HepG2 (cell line): ENCODE data around the gene NEUROD6. TPM values are rescaled to one million over a fixed set of nuclear protein-coding genes. Genes with fewer than 3 reads are reported as not detected.

Experiments used
- ATAC-seq: fragments of 200-7000 bp; cut with Tn5 transposase; 3 replicates; pipeline ENCODE4 v1.9.1; 2020; ENCODE audit warnings: mild to moderate bottlenecking, moderate library complexity
- BruUV-seq: library from RNA; stranded (reverse); fragments of 400-500 nt; replicated peaks from 2 replicates; lab custom pipeline; 2021; lab: Mats Ljungman, UMichigan
- CTCF ChIA-PET: fragments of 300-600 bp; formaldehyde crosslinking; extraction: SDS; loops from one replicate; lab custom pipeline; 2021; ENCODE audit warnings: low total read pairs, inconsistent platforms, low intra/inter-chr PET ratio; lab: Yijun Ruan, JAX
- POLR2A ChIA-PET: fragments of 350-600 bp; sonication (Branson Sonifier 250); formaldehyde crosslinking; loops from one replicate; lab custom pipeline; 2020; ENCODE audit warnings: antibody characterized with exemption, inconsistent platforms; lab: Yijun Ruan, JAX
- DNase-seq: peaks from one replicate; pipeline ENCODE4 v3.0.0-alpha.2; 2015; ENCODE audit warnings: low spot score
- FAIRE-seq: peaks from 3 replicates; lab custom pipeline; 2011; peaks lifted over from hg19 to GRCh38; lab: Jason Lieb, UNC
- H2AFZ ChIP-seq: one replicate; pipeline ENCODE4 v1.6.1; 2011; ENCODE audit warnings: low read length, inconsistent platforms
- H3K27ac ChIP-seq: fragments of 300-600 bp; 3 replicates; pipeline ENCODE4 v1.8.0; 2011; ENCODE audit warnings: mixed run types, mild to moderate bottlenecking, mixed read lengths, low read length, inconsistent platforms; ENCODE audit not compliant: insufficient read depth; ENCODE audit errors: extremely low read length
- H3K27me3 ChIP-seq, 2 experiments: fragments of 200-600 bp in 1 of 2; 2 replicates in 1 of 2; 3 replicates in 1 of 2; pipeline versions ENCODE4 v1.6.0 to v1.8.0; 2011; ENCODE audit warnings: low read length in 2 of 2, mild to moderate bottlenecking in 2 of 2, moderate library complexity in 2 of 2, inconsistent platforms in 1 of 2; ENCODE audit not compliant: insufficient read depth in 2 of 2, control insufficient read depth in 1 of 2
- H3K36me3 ChIP-seq, 2 experiments: fragments of 200-600 bp in 1 of 2; replicated peaks in 1 of 2; 2 replicates in 1 of 2; 3 replicates in 1 of 2; pipeline versions ENCODE4 v1.5.1 to v1.8.0; 2011; ENCODE audit warnings: low read length in 2 of 2, inconsistent platforms in 1 of 2; ENCODE audit not compliant: insufficient read depth in 2 of 2, control insufficient read depth in 1 of 2
- H3K4me1 ChIP-seq: 2 replicates; pipeline ENCODE4 v1.5.1; 2012; ENCODE audit warnings: low read length, inconsistent platforms; ENCODE audit not compliant: insufficient read depth
- H3K4me2 ChIP-seq: 2 replicates; pipeline ENCODE4 v1.6.0; 2011; ENCODE audit warnings: low read depth, low read length, inconsistent platforms
- H3K4me3 ChIP-seq, 3 experiments: fragments of 200-600 bp in 1 of 3; sonication (generic), shearing (Covaris generic) in 1 of 3; replicated peaks in 1 of 3; 2 replicates each; pipeline ENCODE4 v1.5.1; 2011 to 2016; ENCODE audit warnings: low read length in 3 of 3, inconsistent platforms in 2 of 3, low read depth in 2 of 3, mild to moderate bottlenecking in 2 of 3, control low read depth in 1 of 3, mixed read lengths in 1 of 3; ENCODE audit not compliant: insufficient read depth in 1 of 3
- H3K79me2 ChIP-seq: one replicate; pipeline ENCODE4 v1.6.1; 2011; ENCODE audit warnings: low read length, inconsistent platforms; ENCODE audit not compliant: insufficient read depth
- H3K9ac ChIP-seq: 2 replicates; pipeline ENCODE4 v1.6.0; 2011; ENCODE audit warnings: mild to moderate bottlenecking, low read depth, low read length, inconsistent platforms; ENCODE audit not compliant: insufficient read depth
- H3K9me3 ChIP-seq: 2 replicates; pipeline ENCODE4 v1.5.1; 2012; ENCODE audit warnings: mild to moderate bottlenecking, low read length
- H4K20me1 ChIP-seq: 2 replicates; pipeline ENCODE4 v1.6.0; 2011; ENCODE audit warnings: inconsistent platforms, mild to moderate bottlenecking, low read length, moderate library complexity; ENCODE audit not compliant: insufficient read depth
- AHR ChIP-seq: IDR thresholded peaks from 2 replicates; pipeline ENCODE4 v1.6.1; 2018; ENCODE audit warnings: missing genetic modification reagents, missing compliant biosample characterization
- DRAP1 ChIP-seq: IDR thresholded peaks from 2 replicates; pipeline ENCODE4 v1.6.1; 2016; ENCODE audit warnings: missing genetic modification reagents, missing compliant biosample characterization
- FUBP1 ChIP-seq: sonication (generic); formaldehyde crosslinking; IDR thresholded peaks from 2 replicates; pipeline ENCODE4 v1.5.1; 2020; ENCODE audit warnings: missing genetic modification reagents, mild to moderate bottlenecking, borderline replicate concordance
- HNF1B ChIP-seq: sonication (generic); formaldehyde crosslinking; IDR thresholded peaks from 2 replicates; pipeline ENCODE4 v1.5.1; 2020; ENCODE audit warnings: mild to moderate bottlenecking, moderate library complexity, missing genetic modification reagents
- IRF2 ChIP-seq: IDR thresholded peaks from 2 replicates; pipeline ENCODE4 v1.6.1; 2018; ENCODE audit warnings: missing genetic modification reagents, missing compliant biosample characterization
- JUN ChIP-seq: sonication (generic); formaldehyde crosslinking; IDR thresholded peaks from 2 replicates; pipeline ENCODE4 v1.4.0; 2020; ENCODE audit warnings: mild to moderate bottlenecking, missing genetic modification reagents
- KAT2B ChIP-seq: fragments of 150-350 bp; IDR thresholded peaks from 2 replicates; pipeline ENCODE4 v1.6.1; 2014; ENCODE audit warnings: low read depth, low read length, borderline replicate concordance
- MTF1 ChIP-seq: sonication (generic); formaldehyde crosslinking; IDR thresholded peaks from 2 replicates; pipeline ENCODE4 v1.5.0; 2020; ENCODE audit warnings: missing genetic modification reagents
- NFE2 ChIP-seq: sonication (generic); formaldehyde crosslinking; IDR thresholded peaks from 2 replicates; pipeline ENCODE4 v1.4.0; 2020; ENCODE audit warnings: missing genetic modification reagents
- NR0B2 ChIP-seq: sonication (generic); formaldehyde crosslinking; IDR thresholded peaks from 2 replicates; pipeline ENCODE4 v1.4.0; 2020; ENCODE audit warnings: mild to moderate bottlenecking, missing genetic modification reagents
- TIGD3 ChIP-seq: sonication (generic); formaldehyde crosslinking; IDR thresholded peaks from 2 replicates; pipeline ENCODE4 v1.5.1; 2020; ENCODE audit warnings: mild to moderate bottlenecking, missing genetic modification reagents, borderline replicate concordance
- XBP1 ChIP-seq: sonication (generic); formaldehyde crosslinking; IDR thresholded peaks from 2 replicates; pipeline ENCODE4 v1.5.0; 2020; ENCODE audit warnings: missing genetic modification reagents
- ZBTB10 ChIP-seq: sonication (generic); formaldehyde crosslinking; IDR thresholded peaks from 2 replicates; pipeline ENCODE4 v1.4.0; 2020; ENCODE audit warnings: missing genetic modification reagents, borderline replicate concordance
- ZMAT3 ChIP-seq: sonication (generic); formaldehyde crosslinking; conservative IDR thresholded peaks from 2 replicates; pipeline ENCODE4 v1.7.0; 2021; ENCODE audit warnings: missing genetic modification reagents
- ZNF335 ChIP-seq: sonication (generic); formaldehyde crosslinking; IDR thresholded peaks from 2 replicates; pipeline ENCODE4 v1.4.0; 2020; ENCODE audit warnings: missing genetic modification reagents
- ZNF547 ChIP-seq: sonication (generic); formaldehyde crosslinking; IDR thresholded peaks from 2 replicates; pipeline ENCODE4 v1.5.1; 2020; ENCODE audit warnings: mild to moderate bottlenecking, missing genetic modification reagents
- ZNF83 ChIP-seq: sonication (generic); formaldehyde crosslinking; IDR thresholded peaks from 2 replicates; pipeline ENCODE4 v1.4.0; 2020; ENCODE audit warnings: missing genetic modification reagents, mild to moderate bottlenecking, borderline replicate concordance
- ZNF891 ChIP-seq: sonication (generic); formaldehyde crosslinking; IDR thresholded peaks from 2 replicates; pipeline ENCODE4 v1.5.0; 2020; ENCODE audit warnings: mild to moderate bottlenecking, missing genetic modification reagents
- WGBS: methylation state at CpG from one replicate; pipeline ENCODE4 v1.1.6; 2017; ENCODE audit warnings: low lambda C conversion rate; 5-methylcytosine and 5-hydroxymethylcytosine counted together
- in situ Hi-C: cut with HindIII; loops from 2 replicates; pipeline ENCODE4 v1.10.0; 2017; ENCODE audit warnings: low pct_unique_long_range_greater_than_20kb; ENCODE audit not compliant: extremely low pct_ligation_motif_present
- intact Hi-C: fragments of 100-400 bp; cut with micrococcal nuclease; formaldehyde crosslinking; loops from one replicate; pipeline ENCODE4 v1.10.0; 2022; ENCODE audit not compliant: unreplicated experiment
- polyA plus RNA-seq, 8 experiments: library from polyadenylated mRNA; depleted of rRNA in 3 of 8; stranded (reverse) in 7 of 8; unstranded in 1 of 8; fragments of >200 nt; fragmentation: Illumina TruSeq in 4 of 8; extraction: Trizol in 4 of 8; gene quantifications; 2 replicates each; pipeline versions ENCODE4 v1.2.1 to v1.2.3, GENCODE V29; 2011 to 2016; ENCODE audit warnings: low read depth in 4 of 8, missing spikeins in 1 of 8, mixed read lengths in 1 of 8; ENCODE audit not compliant: insufficient read depth in 1 of 8
- total RNA-seq, 5 experiments: library from RNA; depleted of rRNA; stranded (reverse); fragments of >200 nt; fragmentation: Illumina TruSeq; extraction: Trizol; gene quantifications; 2 replicates each; pipeline ENCODE4 v1.2.3, GENCODE V29; 2016; ENCODE audit warnings: low read depth in 1 of 5

The NEUROD6 gene
- total and polyA plus RNA-seq, 2 of the 13 experiments (the other 11 are each of a cell fraction or from before 2014, with no cell fraction given): not detected

GRCh38 chr7:31338706-31339105 is 1.8 kb downstream of the NEUROD6 start:
- POLR2A ChIA-PET: no interaction called here
- in situ Hi-C loops (no loop called here), intact Hi-C loops (no loop called here)
- Histone ChIP-seq H3K36me3 (no peaks in the 10 kb centered on the region), H3K4me3 (no peak overlapping the region), H3K27ac (no peak overlapping the region), H3K4me1 (no peaks in the 10 kb centered on the region), H3K27me3 (peaks cover 2 to 19% of the 10 kb centered on the region in 2 experiments; a peak in 3 of 5 replicates), H2AFZ (no peak overlapping the region), H4K20me1 (no peaks in the 10 kb centered on the region), H3K9me3 (no peaks in the 10 kb centered on the region), H3K9ac (no peak overlapping the region), H3K4me2 (no peak overlapping the region), H3K79me2 (no peaks in the 10 kb centered on the region)
- DNase-seq (no peak), FAIRE-seq (no peak), ATAC-seq (no peak)
- CTCF ChIA-PET: no interaction called here
- WGBS: 48% methylated on average over 12 of the region's 14 CpGs
- BruUV-seq: no TSS peak
- TF ChIP-seq DRAP1 (no peak), HNF1B (no peak), MTF1 (CRISPR knock-in tag) (no peak), FUBP1 (CRISPR knock-in tag) (no peak), IRF2 (CRISPR knock-in tag) (no peak), AHR (CRISPR knock-in tag) (no peak), NFE2 (CRISPR knock-in tag) (no peak), ZNF547 (no peak), NR0B2 (no peak), TIGD3 (CRISPR knock-in tag) (no peak), ZNF891 (CRISPR knock-in tag) (no peak), ZNF335 (no peak), ZBTB10 (CRISPR knock-in tag) (no peak), ZMAT3 (CRISPR knock-in tag) (no peak), KAT2B (no peak), ZNF83 (CRISPR knock-in tag) (no peak), XBP1 (CRISPR knock-in tag) (no peak), JUN (CRISPR knock-in tag) (no peak)
